Measurements from ENCODE around the gene COPA.

Gene COPA

GRCh38 chr1:160352555-160352954 lies 9.5 kb upstream of the COPA start:
- TF ChIP-seq ZFX (IDR thresholded peaks at IDR 0.05) = no peak
- TF ChIP-seq, protein P1, sequence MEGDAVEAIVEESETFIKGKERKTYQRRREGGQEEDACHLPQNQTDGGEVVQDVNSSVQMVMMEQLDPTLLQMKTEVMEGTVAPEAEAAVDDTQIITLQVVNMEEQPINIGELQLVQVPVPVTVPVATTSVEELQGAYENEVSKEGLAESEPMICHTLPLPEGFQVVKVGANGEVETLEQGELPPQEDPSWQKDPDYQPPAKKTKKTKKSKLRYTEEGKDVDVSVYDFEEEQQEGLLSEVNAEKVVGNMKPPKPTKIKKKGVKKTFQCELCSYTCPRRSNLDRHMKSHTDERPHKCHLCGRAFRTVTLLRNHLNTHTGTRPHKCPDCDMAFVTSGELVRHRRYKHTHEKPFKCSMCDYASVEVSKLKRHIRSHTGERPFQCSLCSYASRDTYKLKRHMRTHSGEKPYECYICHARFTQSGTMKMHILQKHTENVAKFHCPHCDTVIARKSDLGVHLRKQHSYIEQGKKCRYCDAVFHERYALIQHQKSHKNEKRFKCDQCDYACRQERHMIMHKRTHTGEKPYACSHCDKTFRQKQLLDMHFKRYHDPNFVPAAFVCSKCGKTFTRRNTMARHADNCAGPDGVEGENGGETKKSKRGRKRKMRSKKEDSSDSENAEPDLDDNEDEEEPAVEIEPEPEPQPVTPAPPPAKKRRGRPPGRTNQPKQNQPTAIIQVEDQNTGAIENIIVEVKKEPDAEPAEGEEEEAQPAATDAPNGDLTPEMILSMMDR (conservative IDR thresholded peaks at IDR 0.05) = no peak
- no peak overlapping the region for H3K27ac ChIP-seq

DNA sequence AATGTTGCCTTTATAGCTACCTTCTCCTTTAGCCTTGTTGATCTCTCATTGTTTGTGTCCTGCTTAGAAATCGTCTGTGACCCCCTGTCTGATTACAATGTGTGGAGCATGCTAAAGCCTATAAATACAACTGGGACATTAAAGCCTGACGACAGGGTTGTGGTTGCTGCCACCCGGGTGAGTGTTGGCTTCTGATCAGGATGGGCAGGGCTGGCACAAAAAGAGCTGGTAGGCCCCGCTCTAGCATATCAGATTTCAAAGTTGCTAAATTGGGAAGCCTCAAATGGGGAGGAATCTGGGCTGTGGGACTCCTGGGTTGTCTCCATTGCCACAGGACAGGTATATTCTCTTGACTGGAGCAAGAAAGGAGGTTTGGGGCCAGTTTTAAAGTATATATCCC lies 8.6 kb upstream of the COPA start:
- no peak overlapping the region for H3K27ac ChIP-seq
- TF ChIP-seq, protein P1 (conservative IDR thresholded peaks at IDR 0.05) = no peak
- no peak for TF ChIP-seq ZFX (IDR thresholded peaks at IDR 0.05)

- TF ChIP-seq, protein P1 (conservative IDR thresholded peaks at IDR 0.05) = no peak
- no peak for TF ChIP-seq ZFX (IDR thresholded peaks at IDR 0.05)
- H3K27ac ChIP-seq = no peak overlapping the region
Observed at GRCh38 chr1:160346958-160347357, 3.9 kb upstream of the COPA start.

DNA sequence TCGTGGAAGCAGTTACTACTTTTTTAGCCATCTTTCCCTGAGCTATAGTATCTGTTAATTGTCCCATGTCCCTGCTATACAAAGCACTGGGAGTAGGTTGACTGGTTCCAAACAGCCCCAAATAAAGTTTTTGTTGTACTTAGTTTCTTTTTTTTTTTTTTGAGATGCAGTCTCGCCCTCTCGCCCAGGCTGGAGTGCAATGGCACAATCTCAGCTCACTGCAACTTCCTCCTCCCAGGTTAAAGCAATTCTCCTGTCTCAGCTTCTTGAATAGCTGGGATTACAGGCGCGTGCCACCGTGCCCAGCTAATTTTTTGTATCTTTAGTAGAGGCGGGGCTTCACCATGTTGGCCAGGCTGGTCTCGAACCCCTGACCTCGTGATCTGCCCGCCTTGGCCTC lies 3.4 kb upstream of the COPA start:
- TF ChIP-seq ZFX (IDR thresholded peaks at IDR 0.05) = no peak
- H3K27ac ChIP-seq = no peak overlapping the region

DNA sequence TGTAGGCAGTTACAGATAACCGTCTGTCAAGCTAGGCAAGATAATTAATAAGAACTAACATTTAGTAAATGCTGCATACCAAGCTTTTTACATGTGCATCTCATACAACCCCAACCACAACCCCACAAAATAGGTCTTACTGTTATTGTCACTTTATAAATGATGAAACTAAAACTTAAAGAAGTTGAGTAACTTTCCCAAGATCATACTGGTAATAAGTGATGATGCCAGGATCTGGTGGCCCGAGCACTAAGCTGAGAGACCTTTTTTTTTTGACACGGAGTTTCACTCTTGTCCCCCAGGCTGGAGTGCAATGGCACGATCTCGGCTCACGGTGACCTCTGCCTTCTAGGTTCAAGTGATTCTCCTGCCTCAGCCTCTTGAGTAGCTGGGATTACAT lies 1.9 kb upstream of the COPA start:
- no peak overlapping the region for H3K27ac ChIP-seq
- no peak for TF ChIP-seq ZFX (IDR thresholded peaks at IDR 0.05)
- TF ChIP-seq, protein P1 (conservative IDR thresholded peaks at IDR 0.05) = no peak

GRCh38 chr1:160344241-160344640 lies 1.2 kb upstream of the COPA start:
- TF ChIP-seq, protein P1 (conservative IDR thresholded peaks at IDR 0.05) = no peak
- no peak for TF ChIP-seq ZFX (IDR thresholded peaks at IDR 0.05)
- no peak overlapping the region for H3K27ac ChIP-seq

DNA sequence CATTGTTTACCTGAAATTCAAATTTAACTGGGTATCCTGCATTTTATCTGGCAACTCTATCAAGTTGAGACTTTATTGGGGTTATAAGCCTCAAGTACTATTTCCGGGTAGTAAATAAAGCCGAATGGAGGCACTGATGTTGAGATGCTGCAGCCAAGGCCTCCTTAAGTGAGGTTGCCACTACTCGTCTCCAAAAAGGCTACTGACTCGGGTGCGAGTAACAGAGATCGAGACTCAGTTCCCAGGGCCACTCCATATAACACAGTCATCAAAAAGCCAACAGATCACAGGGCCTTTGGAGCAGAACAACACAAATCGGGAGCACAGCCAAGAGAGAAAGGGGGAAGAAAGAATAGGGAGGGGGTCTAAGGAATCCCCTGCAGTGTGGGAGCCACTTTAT lies 524 bp downstream of the COPA start:
- TF ChIP-seq, protein P1 (conservative IDR thresholded peaks at IDR 0.05) = no peak
- TF ChIP-seq ZFX (IDR thresholded peaks at IDR 0.05) = 0 out of 2 replicates have a peak, but pooled peaks have one; percentile 10
- H3K27ac ChIP-seq = peak overlapping the region; percentile 89

DNA sequence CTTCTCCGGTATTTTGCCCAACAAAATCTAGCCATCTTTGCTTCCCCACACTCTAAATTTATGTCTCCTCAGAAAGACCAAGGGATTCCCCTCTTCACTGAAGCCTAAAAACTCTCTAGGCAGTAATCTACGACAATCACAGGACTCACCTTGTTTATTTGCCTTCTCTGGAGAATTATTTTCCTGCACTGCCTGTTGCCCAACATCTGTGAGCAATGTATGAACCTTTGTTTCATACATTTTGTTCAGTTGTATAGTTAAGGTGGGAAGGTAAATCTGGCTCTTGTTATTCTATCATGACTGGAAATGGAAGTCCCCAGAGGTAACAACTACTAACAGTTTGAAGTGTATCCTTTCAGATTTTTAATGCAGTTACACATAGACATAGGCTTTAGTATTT lies 2.2 kb downstream of the COPA start:
- TF ChIP-seq, protein P1 (conservative IDR thresholded peaks at IDR 0.05) = no peak
- no peak for TF ChIP-seq ZFX (IDR thresholded peaks at IDR 0.05)
- H3K27ac ChIP-seq = no peak overlapping the region

Measured in C4-2B (cell line).